Activated naive CD8-positive, alpha-beta T cell treated with anti-CD3 and anti-CD28 coated beads, Interleukin-2, amount 50 U/mL, for 16 hours (primary cell): ENCODE results near the gene EFHC1.

Source experiments
- DNase-seq: peaks from one replicate; pipeline ENCODE4 v3.0.0-alpha.2; 2020; ENCODE audit warnings: low read depth, low spot score

The EFHC1 gene

GRCh38 chr6:52553158-52553557, 133.0 kb downstream of the EFHC1 start:
- no peak for DNase-seq

GRCh38 chr6:52553719-52554118, 133.6 kb downstream of the EFHC1 start:
- no peak for DNase-seq

DNA sequence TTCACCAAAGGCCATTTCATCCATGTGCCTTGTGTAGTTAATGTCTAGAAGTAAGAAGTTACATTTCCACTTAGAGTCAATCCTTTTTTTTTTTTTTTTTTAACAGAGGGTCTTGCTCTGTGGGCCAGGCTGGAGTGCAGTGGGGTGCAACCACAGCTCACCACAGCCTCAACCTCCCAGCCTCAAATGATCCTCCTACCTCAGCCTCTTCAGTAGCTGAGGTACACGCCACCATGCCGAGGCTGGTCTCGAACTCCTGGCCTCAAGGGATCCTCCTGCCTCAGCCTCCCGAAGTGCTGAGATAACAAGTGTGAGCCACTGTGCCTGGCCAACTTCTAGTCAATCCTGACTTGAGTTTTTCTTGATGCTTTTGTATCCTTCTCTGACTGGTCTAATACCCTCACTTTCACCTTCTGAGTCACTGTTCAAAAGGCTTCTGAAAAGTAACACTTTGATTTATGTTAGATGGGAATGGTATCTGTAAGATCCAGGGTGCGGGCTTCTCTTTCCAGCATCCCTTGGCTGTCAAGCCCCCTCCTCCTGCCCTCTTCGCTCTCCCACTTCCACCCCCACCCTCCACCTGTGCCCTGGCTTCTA, 134.6 kb downstream of the EFHC1 start:
- DNase-seq, result no peak

DNA sequence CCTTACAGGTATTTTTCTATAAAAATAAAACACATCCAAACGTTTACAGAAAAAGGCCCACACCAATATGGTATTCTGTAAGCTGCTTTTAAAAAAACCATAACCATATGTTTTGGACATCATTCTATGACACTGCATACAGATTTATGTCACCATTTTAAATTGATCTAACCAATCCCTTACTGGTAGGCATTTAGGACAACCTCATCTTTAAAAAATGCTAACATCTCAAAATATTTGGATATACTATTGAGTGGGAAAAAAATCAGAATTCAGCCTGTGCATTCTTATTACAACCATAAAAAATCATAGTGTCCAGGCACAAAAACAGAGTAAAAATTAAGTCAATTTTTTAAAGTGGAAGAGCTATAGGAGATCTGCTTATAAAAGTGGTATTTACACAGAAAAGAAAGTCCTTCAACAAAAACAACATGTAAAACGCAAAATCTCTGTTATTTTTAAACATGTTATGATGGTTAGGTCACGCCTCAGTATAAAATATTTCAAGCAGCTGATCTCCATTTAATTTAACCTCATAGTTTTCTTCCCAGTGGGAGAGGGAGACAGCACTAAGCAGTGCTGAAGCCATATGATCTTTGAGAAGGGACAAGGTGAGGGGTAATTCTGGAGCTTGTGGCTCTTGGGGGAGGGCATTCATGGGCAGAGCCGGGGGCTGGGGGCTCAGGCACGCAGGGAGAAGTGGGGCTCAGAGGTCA, 135.5 kb downstream of the EFHC1 start:
- no peak for DNase-seq

- DNase-seq, result no peak
Observed at GRCh38 chr6:52557389-52558265, 137.5 kb downstream of the EFHC1 start.

GRCh38 chr6:52558266-52559000, 138.3 kb downstream of the EFHC1 start:
- no peak for DNase-seq

DNA sequence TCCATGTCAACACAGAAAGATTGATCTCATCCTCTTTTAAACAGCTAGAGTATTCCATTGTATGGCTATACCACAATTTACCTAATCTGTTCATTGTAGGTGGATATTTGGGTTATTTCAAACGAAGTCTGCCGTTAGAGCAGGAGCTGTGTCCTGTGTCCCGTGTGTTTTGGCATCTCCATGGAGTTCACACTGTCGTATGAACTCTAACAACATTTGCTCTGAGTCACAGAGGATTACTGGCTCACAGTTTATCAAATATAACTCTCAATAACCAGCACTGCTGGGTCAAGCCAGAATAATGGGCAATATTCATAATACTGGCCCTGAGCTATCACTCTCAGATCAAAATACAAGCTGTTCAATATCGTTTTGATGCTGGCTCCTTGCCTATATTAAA, 140.3 kb downstream of the EFHC1 start:
- DNase-seq, result no peak

- no peak for DNase-seq
Observed at GRCh38 chr6:52562911-52563310, 142.8 kb downstream of the EFHC1 start.

DNA sequence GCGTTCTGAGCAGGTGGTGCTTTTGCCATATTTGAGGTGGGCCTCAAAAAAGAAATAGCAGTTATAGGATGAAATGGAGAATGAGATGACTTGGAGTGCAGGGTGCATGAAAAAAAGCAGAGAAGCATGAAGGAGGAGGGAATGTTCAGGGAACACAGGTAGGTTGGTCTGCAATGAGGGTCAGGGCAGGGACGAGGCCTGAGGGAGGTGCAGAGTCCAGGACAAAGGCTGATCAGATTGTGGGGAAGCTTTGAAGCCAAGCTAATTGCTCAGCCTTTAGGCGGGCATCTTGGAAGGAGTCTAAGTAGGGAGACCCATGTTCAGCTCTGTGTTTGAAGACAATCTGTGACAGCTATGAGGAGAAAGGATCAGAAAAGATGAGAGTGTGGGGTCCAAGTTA, 144.7 kb downstream of the EFHC1 start:
- DNase-seq, result no peak

DNA sequence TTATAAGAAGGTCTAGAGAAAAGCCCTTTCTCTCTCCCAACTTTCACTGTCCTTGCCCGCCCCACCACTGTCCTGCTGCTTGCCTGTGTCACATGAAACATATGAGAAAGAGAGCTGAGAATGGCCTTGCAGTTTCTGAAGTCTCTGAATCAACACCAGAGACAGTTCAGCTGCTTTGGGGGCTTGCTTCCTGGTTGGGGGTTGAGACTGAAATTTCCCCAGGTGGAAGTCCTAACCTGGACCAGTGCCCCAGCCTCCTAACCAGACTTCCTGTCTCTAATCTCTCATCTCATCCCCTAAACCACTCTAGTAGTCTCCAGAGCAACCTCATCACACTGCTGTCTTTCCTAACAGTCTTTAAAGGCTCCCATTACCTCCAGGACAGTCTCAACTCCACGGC, 146.1 kb downstream of the EFHC1 start:
- DNase-seq, result no peak

DNA sequence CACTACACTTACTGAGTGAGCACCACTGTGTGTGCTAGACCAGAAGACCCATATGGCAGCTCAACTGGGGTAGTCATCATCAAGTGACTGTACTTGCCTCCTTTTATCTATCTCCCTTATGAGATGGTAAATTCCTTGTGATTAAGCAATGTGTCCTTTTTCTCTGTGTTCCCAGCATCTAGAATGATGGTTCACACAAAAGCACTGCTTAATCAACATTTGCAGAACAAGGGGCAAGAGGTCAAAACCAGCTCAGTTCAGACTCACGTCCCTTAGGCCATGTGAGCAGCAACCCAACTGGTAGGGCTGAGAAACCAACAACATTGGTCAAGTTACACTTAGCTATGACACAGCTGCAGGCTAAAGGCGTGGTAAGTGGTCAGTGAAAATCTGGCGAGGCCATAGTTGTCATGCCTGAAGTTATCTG, 146.7 kb downstream of the EFHC1 start:
- no peak for DNase-seq

GRCh38 chr6:52568320-52568719, 148.2 kb downstream of the EFHC1 start:
- DNase-seq, result no peak

- no peak for DNase-seq
Observed at GRCh38 chr6:52570291-52570700, 150.2 kb downstream of the EFHC1 start.

- no peak for DNase-seq
Observed at GRCh38 chr6:52571099-52571755, 151.1 kb downstream of the EFHC1 start.

GRCh38 chr6:52572536-52572935, 152.4 kb downstream of the EFHC1 start:
- no peak for DNase-seq

DNA sequence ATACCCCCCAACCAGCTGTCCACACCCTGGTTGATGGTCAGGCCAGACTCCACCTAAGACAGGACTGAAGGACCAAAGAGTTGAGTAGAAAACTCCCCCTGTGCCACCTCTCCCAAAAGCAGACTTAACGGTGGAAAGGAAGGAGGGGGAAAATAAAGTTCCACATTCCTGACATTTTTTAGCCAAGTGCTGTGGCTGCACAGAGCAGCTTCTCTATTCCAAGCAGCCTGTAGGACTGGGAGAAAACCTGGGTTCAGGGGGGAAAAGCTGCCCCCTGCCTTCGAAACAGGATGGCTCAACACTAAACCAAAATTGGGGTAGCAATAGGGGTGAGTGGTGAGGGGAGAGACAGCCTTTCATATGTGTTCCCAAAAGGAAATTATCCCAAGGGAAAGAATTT, 153.2 kb downstream of the EFHC1 start:
- DNase-seq, result no peak
